Tibial nerve (tissue), 4 donors: ENCODE results near the gene KRTAP10-1.

Experiments used
- EP300 ChIP-seq, 2 donors: sonication (generic); formaldehyde crosslinking; IDR thresholded peaks; one replicate each; pipeline ENCODE4 v1.6.1; 2017; ENCODE audit warnings: antibody characterized with exemption in 2 of 2, mild to moderate bottlenecking in 1 of 2
- POLR2A ChIP-seq, 2 donors: fragments of 450-650 bp; IDR thresholded peaks; one replicate each; pipeline ENCODE4 v1.6.1; 2017; ENCODE audit warnings: antibody characterized with exemption in 2 of 2, mild to moderate bottlenecking in 2 of 2, moderate library complexity in 2 of 2
- TF ChIP-seq, protein P1 (sequence below), 5 experiments: fragments of 200-600 bp in 3 of 5; fragments of 450-650 bp in 2 of 5; sonication (generic) in 3 of 5; IDR thresholded peaks; one replicate each; pipeline ENCODE4 v1.5.1; 2016 to 2019; ENCODE audit warnings: antibody characterized with exemption in 5 of 5, mild to moderate bottlenecking in 3 of 5, moderate library complexity in 2 of 5

DNA sequence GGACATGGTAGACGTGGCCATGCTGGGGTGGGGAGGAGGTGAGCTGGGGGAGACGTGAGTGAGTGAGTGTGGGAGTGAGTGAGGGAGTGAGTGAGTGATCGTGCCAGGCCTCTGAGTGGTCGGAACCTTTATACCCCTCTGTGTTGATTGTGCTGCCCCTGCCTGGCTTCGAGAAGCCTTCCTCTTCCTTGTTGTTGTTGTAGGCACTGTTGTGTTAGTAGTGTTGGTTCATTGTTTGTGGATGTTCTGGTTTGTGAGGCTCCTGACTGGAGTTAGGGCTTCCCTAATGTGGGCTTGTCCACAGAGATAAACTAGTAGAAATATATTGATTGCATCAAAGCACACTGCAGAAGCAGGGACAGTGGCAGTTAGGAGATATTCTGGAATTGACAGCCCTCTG, 18.7 kb upstream of the KRTAP10-1 start, which contains the start of gene KRTAP10-3:
- TF ChIP-seq, protein P1, sequence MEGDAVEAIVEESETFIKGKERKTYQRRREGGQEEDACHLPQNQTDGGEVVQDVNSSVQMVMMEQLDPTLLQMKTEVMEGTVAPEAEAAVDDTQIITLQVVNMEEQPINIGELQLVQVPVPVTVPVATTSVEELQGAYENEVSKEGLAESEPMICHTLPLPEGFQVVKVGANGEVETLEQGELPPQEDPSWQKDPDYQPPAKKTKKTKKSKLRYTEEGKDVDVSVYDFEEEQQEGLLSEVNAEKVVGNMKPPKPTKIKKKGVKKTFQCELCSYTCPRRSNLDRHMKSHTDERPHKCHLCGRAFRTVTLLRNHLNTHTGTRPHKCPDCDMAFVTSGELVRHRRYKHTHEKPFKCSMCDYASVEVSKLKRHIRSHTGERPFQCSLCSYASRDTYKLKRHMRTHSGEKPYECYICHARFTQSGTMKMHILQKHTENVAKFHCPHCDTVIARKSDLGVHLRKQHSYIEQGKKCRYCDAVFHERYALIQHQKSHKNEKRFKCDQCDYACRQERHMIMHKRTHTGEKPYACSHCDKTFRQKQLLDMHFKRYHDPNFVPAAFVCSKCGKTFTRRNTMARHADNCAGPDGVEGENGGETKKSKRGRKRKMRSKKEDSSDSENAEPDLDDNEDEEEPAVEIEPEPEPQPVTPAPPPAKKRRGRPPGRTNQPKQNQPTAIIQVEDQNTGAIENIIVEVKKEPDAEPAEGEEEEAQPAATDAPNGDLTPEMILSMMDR (IDR thresholded peaks at IDR 0.05), result no peak
- no peak for TF ChIP-seq EP300 (IDR thresholded peaks at IDR 0.05)
- TF ChIP-seq POLR2A (IDR thresholded peaks at IDR 0.05), result no peak
